Middle frontal gyrus (tissue), 1 donor: ENCODE data around the gene BOC.

Experiments
- DNase-seq: peaks from one replicate; pipeline ENCODE4 v3.0.0-alpha.2; 2015; ENCODE audit warnings: low spot score; ENCODE audit errors: extremely low spot score

The BOC gene

DNA sequence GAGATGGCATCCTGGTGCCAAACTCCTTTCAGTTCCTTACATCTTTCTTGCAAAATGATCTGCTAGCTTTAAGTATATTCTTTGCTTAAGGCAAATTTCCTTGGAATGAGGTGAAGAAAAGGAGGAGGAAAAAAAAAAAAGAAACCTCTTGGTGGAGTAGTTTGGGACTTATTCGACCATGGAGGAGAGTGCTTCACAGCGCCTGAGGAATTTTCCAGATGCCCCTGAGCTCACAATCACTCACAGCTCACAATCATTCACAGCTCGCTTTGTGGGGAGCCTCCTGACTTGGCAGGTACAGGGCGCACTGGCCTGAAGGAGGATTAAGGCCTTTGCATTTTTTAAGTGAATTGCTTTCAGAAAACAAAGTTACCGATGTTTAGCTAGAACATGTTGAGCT lies 53.9 kb downstream of the BOC start:
- no peak for DNase-seq

DNA sequence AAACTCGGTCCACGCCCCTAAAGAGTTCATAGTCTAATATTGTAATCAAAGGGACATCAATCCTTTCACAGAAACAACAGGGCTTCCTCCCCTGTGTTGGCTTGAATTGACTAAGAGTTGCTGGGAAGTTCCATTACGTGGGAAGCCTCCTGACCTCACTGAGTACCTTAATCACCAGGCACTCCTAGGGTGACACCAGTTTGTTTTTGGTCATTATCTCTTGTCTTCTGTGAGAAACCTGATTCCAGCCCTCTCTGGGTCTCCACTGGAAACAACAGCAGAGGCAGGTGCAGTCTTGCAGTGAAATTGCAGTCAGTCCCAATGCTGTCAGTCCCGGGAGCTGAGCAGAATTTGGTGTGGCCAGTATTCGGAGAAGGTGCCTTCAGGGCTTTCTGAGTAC lies 55.4 kb downstream of the BOC start:
- no peak for DNase-seq

- no peak for DNase-seq
Measured at GRCh38 chr3:113268311-113268710, 57.0 kb downstream of the BOC start.

- DNase-seq, result no peak
Measured at GRCh38 chr3:113268942-113269341, 57.6 kb downstream of the BOC start.

DNA sequence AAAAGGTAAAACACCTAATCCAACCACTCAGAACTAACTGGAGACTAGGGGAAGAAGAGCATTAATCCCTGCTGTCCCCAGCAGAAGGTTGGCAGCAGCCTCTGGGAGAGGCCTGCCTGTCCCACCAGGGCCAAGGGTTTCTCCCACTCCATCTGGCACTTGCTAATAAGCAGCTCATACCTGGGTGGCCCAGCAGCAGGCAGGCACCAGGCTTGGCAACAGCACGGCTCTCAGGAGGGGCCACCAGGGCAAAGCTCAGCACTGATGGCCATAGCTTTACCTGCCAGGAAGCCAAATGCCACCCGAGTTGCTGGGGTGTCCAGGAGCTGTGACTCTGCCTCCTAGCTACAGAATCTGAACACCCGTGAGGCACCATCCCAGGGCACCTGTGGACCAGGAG lies 58.3 kb downstream of the BOC start:
- DNase-seq, result no peak

DNA sequence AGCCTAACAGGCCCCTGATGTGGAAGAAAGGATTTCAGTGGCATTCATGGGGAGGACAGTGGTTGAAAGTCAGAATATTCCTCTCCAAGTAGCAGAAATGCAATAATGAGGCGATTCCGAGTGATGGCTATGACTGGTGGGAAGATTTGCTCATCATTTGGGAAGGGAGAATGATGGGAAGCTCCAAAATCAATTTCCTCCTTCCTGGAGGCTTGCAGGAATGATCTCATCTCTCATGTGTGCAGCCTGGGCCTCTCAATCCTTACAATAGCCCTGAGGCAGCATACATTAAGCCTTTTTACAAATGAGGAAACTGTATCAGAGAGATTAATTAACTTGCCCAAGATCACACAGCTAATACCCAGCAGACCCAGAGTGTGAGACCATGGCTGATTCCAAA lies 58.7 kb downstream of the BOC start:
- no peak for DNase-seq

- no peak for DNase-seq
Measured at GRCh38 chr3:113270786-113271185, 59.4 kb downstream of the BOC start.

GRCh38 chr3:113271189-113271588 lies 59.8 kb downstream of the BOC start:
- no peak for DNase-seq

GRCh38 chr3:113271594-113272384 lies 60.4 kb downstream of the BOC start:
- DNase-seq, result no peak

DNA sequence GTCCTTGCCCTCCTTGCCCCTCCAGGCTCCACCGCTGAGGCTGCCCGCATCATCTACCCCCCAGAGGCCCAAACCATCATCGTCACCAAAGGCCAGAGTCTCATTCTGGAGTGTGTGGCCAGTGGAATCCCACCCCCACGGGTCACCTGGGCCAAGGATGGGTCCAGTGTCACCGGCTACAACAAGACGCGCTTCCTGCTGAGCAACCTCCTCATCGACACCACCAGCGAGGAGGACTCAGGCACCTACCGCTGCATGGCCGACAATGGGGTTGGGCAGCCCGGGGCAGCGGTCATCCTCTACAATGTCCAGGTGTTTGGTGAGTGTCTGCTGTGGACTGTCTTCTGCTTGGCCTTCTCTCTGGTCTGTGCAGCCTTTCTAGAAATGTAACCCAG lies 61.0 kb downstream of the BOC start:
- no peak for DNase-seq

DNA sequence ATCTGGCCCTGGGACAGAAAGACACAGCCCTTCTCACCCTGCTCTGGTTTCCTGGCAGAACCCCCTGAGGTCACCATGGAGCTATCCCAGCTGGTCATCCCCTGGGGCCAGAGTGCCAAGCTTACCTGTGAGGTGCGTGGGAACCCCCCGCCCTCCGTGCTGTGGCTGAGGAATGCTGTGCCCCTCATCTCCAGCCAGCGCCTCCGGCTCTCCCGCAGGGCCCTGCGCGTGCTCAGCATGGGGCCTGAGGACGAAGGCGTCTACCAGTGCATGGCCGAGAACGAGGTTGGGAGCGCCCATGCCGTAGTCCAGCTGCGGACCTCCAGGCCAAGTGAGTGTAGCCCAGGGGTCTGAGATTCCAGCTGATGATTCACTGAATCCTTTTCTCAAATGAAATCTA lies 61.7 kb downstream of the BOC start:
- no peak for DNase-seq

GRCh38 chr3:113273604-113274378 lies 62.4 kb downstream of the BOC start:
- no peak for DNase-seq

DNA sequence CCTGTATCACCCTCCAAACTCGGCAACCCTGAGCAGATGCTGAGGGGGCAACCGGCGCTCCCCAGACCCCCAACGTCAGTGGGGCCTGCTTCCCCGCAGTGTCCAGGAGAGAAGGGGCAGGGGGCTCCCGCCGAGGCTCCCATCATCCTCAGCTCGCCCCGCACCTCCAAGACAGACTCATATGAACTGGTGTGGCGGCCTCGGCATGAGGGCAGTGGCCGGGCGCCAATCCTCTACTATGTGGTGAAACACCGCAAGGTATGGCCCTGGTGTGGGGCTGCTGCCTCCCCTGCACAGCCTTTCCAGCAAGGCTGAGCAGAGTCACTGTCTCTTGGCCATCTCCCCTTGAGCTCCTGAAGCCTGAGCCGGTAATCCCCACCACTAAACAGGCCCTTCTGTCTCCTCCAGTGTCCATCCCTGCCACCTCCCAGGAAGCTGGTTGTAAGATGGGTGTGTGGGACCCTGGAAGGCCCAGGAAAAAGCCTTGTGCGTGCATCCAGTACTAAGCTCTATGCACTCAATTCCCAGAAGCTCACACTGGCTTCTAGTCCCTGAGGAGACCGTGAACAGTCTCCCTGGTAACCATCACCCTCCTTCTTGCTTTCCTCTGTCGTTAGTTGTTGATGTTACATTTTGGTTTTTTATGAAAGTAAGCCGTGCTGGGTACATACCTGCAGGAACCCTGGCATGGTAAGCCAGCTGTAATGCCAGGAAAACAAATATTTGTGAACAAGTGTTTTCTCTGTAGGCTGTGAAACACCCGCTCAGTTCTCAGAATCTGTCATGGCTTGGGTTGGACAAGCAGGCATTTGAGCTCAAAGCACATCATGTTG lies 63.3 kb downstream of the BOC start:
- DNase-seq, result no peak

GRCh38 chr3:113275258-113275556 lies 63.9 kb downstream of the BOC start:
- no peak for DNase-seq

DNA sequence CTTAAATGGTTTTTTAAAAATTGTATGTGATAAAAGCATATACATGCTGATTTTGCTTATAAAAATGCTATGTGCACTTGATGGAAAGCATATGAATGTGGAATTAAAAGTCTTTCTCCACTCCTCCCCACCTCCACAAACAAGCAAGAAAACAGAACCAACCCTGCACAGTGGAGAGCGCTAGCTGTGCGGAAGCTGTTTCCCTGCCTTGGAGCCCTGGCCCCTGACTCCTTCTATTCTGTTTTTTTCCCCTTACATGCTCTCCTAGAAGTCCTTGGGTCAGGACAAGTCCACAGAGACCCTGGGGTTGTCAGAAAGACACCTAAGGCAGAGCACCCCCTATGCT lies 64.2 kb downstream of the BOC start:
- no peak for DNase-seq

GRCh38 chr3:113275929-113276750 lies 64.8 kb downstream of the BOC start:
- DNase-seq, result no peak

- no peak for DNase-seq
Measured at GRCh38 chr3:113276751-113277080, 65.4 kb downstream of the BOC start.

- no peak for DNase-seq
Measured at GRCh38 chr3:113277414-113277813, 66.1 kb downstream of the BOC start.

DNA sequence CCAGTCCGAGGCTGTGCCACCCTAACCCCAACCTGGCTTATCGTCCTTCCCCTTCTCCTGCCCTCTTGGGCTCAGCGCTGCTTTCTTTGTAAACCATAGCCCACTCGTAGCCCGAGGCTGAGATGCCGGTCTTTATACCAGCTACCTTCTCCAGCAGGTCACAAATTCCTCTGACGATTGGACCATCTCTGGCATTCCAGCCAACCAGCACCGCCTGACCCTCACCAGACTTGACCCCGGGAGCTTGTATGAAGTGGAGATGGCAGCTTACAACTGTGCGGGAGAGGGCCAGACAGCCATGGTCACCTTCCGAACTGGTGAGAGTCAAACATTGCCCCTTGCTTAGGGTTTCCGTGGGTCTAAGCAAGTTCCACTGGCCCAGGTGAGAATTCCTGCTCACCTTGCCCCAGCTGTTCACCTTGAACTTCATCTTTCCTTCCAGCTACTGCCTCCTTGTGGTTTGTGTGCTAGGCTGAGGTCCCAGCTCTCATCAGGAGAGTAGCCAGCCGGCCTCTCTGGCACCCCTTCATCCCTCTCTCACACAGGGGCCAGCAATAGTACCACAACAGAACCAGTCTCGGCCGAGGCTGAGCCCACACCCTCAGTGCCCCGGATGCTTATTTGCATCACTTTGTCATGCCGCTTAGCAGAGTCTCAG lies 66.7 kb downstream of the BOC start:
- no peak for DNase-seq

DNA sequence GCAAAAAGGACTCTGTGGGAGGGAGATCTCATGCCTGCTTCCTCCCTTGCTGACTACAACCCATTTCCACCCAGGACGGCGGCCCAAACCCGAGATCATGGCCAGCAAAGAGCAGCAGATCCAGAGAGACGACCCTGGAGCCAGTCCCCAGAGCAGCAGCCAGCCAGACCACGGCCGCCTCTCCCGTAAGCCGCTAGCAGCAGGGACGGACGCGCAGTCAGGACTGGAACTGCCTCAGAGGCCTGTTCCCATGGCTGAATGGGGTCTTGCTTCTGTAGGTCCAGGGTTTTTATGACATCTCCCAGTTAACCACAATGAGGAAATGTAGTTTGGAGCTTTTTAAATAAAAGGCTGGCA lies 67.2 kb downstream of the BOC start:
- no peak for DNase-seq

- DNase-seq, result no peak
Measured at GRCh38 chr3:113279686-113280085, 68.3 kb downstream of the BOC start.
